Esophagus squamous epithelium (tissue), 5 donors: ENCODE measurements around the gene NME7. TPM values are rescaled to one million over a fixed set of nuclear protein-coding genes. Genes with fewer than 3 reads are reported as not detected.
A peak's percentile ranks its signal among the peaks of the same experiment; 100 is the strongest.

Experiments
- DNase-seq: peaks from one replicate; lab custom pipeline; 2025; lab: John Stamatoyannopoulos, UW
- H3K27ac ChIP-seq, 4 donors: fragments of 200-600 bp; sonication (generic); one replicate each; pipeline ENCODE4 v1.5.1; 2016 to 2019; ENCODE audit warnings: mild to moderate bottlenecking in 1 of 4
- H3K27me3 ChIP-seq, 4 donors: fragments of 200-600 bp; sonication (generic); 1 replicate in 3 of 4; 2 replicates in 1 of 4; pipeline versions ENCODE4 v1.5.1 to v1.6.0; 2017 to 2021; ENCODE audit warnings: antibody characterized with exemption in 1 of 4
- H3K36me3 ChIP-seq, 3 donors: fragments of 200-600 bp; sonication (generic); one replicate each; pipeline ENCODE4 v1.5.1; 2016 to 2019
- H3K4me1 ChIP-seq, 3 donors: fragments of 200-600 bp; sonication (generic); one replicate each; pipeline ENCODE4 v1.5.1; 2017 to 2019
- H3K4me3 ChIP-seq, 4 donors: fragments of 200-600 bp; sonication (generic); 1 replicate in 3 of 4; 2 replicates in 1 of 4; pipeline ENCODE4 v1.5.1; 2016 to 2019; ENCODE audit warnings: mild to moderate bottlenecking in 2 of 4, moderate library complexity in 1 of 4
- H3K9me3 ChIP-seq, 3 donors: fragments of 200-600 bp; sonication (generic); one replicate each; pipeline ENCODE4 v1.5.1; 2016 to 2019
- POLR2A ChIP-seq, 4 donors: fragments of 450-650 bp; IDR thresholded peaks; one replicate each; pipeline ENCODE4 v1.6.1; 2017; ENCODE audit warnings: antibody characterized with exemption in 4 of 4, mild to moderate bottlenecking in 4 of 4, moderate library complexity in 3 of 4
- WGBS, 2 donors: methylation state at CpG; one replicate each; pipeline ENCODE4 v1.1.5; 2018; 5-methylcytosine and 5-hydroxymethylcytosine counted together
- intact Hi-C: fragments of 100-400 bp; cut with DNase I; formaldehyde crosslinking; loops from one replicate; pipeline ENCODE4 v1.15.0; 2022
- total RNA-seq, 4 donors: library from RNA; depleted of rRNA; stranded (reverse); fragments of >200 nt; gene quantifications; one replicate each; pipeline ENCODE4 v1.1.0, GENCODE V29; 2016
- TF ChIP-seq, protein P1 (sequence below), 6 experiments: fragments of 450-650 bp in 4 of 6; fragments of 200-600 bp in 2 of 6; sonication (generic) in 2 of 6; IDR thresholded peaks; one replicate each; pipeline ENCODE4 v1.5.1; 2016 to 2019; ENCODE audit warnings: antibody characterized with exemption in 6 of 6, mild to moderate bottlenecking in 4 of 6, moderate library complexity in 4 of 6
- donor health status: DM: yes; HTN: yes; CAD: no.

NME7 gene
- total RNA-seq, 4 donors from 2014 or later: 5.7 to 10.7 (median 7.4) TPM

DNA sequence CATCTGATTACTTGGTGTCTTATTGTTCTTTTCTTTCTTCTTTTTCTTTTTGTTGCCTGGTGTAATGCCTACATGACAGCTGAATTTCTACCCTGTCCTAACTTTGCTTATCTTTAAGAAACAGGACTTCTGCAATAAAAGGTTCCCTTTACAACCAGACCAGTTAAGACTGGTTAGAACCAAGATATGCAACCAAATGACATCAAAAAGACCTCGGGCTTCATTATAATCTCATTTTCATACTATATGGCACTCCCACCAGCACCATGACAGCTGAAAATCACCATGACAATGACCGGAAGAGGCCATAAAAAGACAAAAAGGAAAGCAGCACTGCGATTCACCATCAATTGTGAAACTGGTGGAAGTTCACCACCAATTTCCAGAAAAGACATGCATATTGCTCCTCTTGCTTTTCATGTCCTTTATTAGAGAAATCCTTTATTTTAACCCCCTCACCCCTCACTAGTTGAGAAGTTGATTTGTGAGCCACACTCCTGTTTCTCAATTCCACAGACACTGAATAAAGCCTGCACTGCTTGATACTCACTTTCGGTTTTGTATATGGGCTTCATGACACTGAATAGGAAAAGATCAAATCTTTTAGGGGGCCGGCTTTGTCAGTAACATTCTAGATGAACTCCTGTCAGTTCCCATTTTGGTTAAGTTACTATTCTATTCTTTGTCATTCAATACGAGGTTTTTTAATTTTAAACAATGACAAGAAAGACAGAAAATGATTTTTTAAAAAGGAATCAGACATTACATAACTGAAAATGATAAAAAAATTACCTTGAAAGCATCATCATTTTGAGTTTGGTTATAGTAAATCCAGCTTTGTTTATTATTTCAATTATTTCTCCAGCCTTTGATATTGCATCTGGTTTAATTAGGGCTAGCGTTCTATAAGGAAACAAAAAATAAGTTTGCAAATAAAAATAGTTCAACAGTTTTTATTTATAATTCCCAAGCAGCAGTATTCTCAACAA is 58.1 kb downstream of the NME7 start:
- TF ChIP-seq, protein P1, sequence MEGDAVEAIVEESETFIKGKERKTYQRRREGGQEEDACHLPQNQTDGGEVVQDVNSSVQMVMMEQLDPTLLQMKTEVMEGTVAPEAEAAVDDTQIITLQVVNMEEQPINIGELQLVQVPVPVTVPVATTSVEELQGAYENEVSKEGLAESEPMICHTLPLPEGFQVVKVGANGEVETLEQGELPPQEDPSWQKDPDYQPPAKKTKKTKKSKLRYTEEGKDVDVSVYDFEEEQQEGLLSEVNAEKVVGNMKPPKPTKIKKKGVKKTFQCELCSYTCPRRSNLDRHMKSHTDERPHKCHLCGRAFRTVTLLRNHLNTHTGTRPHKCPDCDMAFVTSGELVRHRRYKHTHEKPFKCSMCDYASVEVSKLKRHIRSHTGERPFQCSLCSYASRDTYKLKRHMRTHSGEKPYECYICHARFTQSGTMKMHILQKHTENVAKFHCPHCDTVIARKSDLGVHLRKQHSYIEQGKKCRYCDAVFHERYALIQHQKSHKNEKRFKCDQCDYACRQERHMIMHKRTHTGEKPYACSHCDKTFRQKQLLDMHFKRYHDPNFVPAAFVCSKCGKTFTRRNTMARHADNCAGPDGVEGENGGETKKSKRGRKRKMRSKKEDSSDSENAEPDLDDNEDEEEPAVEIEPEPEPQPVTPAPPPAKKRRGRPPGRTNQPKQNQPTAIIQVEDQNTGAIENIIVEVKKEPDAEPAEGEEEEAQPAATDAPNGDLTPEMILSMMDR (IDR thresholded peaks at IDR 0.05): no peak
- TF ChIP-seq POLR2A (IDR thresholded peaks at IDR 0.05): no peak
- peak overlapping the region in 1 of 4 donors; percentile 29 for H3K4me3 ChIP-seq
- no peaks in the 10 kb centered on the region for H3K27me3 ChIP-seq
- H3K36me3 ChIP-seq: peaks cover 0 to 10% (median 0%) of the 10 kb centered on the region in 3 donors
- no peaks in the 10 kb centered on the region for H3K9me3 ChIP-seq
- 64 to 73% methylated on average over 6 to 7 of the region's 7 CpGs for WGBS, 2 donors
- no peaks in the 10 kb centered on the region for H3K4me1 ChIP-seq
- no peak for DNase-seq
- H3K27ac ChIP-seq: no peak overlapping the region
- intact Hi-C loops: no loop called here

DNA sequence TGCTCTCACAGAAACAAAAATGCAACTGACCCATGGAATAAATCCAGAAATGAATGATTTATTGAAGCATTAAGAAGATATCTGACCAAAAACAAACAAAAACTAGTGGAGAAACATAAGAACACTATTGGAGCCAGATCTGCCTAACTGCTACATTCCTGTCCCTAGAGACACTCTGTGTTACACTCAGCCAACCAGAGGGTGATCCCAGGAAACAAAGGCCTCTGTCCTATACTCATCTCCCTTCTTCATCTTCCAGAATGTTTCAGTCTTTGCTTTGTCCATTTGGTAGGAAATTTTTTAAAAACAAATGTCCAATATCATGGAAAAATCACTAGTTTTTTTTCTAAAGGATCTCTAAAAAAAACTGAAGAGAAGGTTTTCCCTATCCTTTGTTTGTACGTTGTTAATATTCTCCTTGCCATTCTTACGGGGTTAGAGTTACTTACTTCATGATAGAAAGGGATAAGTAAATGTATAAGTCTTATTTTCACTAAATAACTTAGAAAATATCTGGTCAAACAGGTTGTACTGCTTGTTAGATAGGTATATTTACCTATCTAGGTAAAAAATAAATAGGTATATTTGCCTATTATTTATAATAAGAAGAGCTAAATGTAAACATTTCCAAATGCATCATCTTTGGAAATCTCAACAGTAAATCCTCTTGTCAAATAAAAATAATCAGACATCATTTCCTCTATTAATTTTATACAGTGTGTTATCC is 59.1 kb downstream of the NME7 start:
- intact Hi-C loops: no loop called here
- WGBS, 2 donors: 85 to 87% methylated on average over 2 of the region's 2 CpGs
- Histone ChIP-seq H3K4me1 (no peaks in the 10 kb centered on the region), H3K27me3 (no peaks in the 10 kb centered on the region), H3K9me3 (no peaks in the 10 kb centered on the region), H3K36me3 (peaks cover 0 to 10% (median 0%) of the 10 kb centered on the region in 3 donors), H3K4me3 (no peak overlapping the region), H3K27ac (no peak overlapping the region)
- no peak for DNase-seq
- TF ChIP-seq POLR2A (IDR thresholded peaks at IDR 0.05): no peak
- TF ChIP-seq, protein P1 (IDR thresholded peaks at IDR 0.05): no peak

- Histone ChIP-seq H3K27me3 (no peaks in the 10 kb centered on the region), H3K27ac (no peak overlapping the region), H3K4me1 (no peaks in the 10 kb centered on the region), H3K36me3 (peaks cover 0 to 15% (median 0%) of the 10 kb centered on the region in 3 donors), H3K9me3 (no peaks in the 10 kb centered on the region), H3K4me3 (no peak overlapping the region)
- WGBS, 2 donors: 89 to 94% methylated on average over 1 of the region's 1 CpG
- no peak for DNase-seq
- TF ChIP-seq POLR2A (IDR thresholded peaks at IDR 0.05): no peak
- intact Hi-C loops: no loop called here
Observed at GRCh38 chr1:169307176-169307575, 60.4 kb downstream of the NME7 start.

GRCh38 chr1:169305948-169306347 is 61.6 kb downstream of the NME7 start:
- Histone ChIP-seq H3K4me3 (no peak overlapping the region), H3K27ac (no peak overlapping the region), H3K36me3 (peaks cover 0 to 15% (median 0%) of the 10 kb centered on the region in 3 donors), H3K4me1 (no peaks in the 10 kb centered on the region), H3K9me3 (no peaks in the 10 kb centered on the region), H3K27me3 (no peaks in the 10 kb centered on the region)
- DNase-seq: no peak
- intact Hi-C loops: no loop called here
- TF ChIP-seq POLR2A (IDR thresholded peaks at IDR 0.05): no peak
- TF ChIP-seq, protein P1 (IDR thresholded peaks at IDR 0.05): no peak
- 95 to 97% methylated on average over 2 of the region's 2 CpGs for WGBS, 2 donors

DNA sequence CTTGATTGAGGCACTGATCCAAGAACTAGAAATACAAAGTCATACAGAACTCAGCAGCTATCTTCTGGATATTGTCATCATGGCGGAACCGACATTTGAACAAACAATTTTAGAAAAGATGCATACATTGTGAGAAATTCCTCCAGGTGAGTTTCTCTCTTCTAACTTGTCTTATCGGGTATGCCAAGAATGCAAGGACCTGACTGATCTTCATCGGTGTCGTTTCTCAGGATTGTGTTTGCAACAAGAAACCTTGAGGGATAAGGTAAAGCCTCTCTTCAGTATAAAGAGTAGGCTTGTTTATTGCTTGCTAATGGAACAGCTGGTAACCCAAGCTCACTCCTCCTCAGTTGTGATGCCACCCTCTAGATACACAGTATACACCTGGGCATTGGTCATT is 62.2 kb downstream of the NME7 start:
- WGBS, 2 donors: 94 to 98% methylated on average over 5 of the region's 5 CpGs

More for the DNA sequence above, 62.2 kb downstream of the NME7 start:
- no peak for DNase-seq
- no peak for TF ChIP-seq POLR2A (IDR thresholded peaks at IDR 0.05)
- TF ChIP-seq, protein P1 (IDR thresholded peaks at IDR 0.05): no peak
- H3K27ac ChIP-seq: no peak overlapping the region
- H3K36me3 ChIP-seq: peaks cover 0 to 15% (median 0%) of the 10 kb centered on the region in 3 donors
- H3K4me1 ChIP-seq: no peaks in the 10 kb centered on the region
- H3K9me3 ChIP-seq: no peaks in the 10 kb centered on the region
- no peaks in the 10 kb centered on the region for H3K27me3 ChIP-seq
- intact Hi-C loops: no loop called here
- H3K4me3 ChIP-seq: no peak overlapping the region
